ENCODE results near the gene ABHD2. TPM values are rescaled to one million over a fixed set of nuclear protein-coding genes. Genes with fewer than 3 reads are reported as not detected.

The ABHD2 gene
- total RNA-seq, 1 experiment from 2014 or later = 15.6 TPM

DNA sequence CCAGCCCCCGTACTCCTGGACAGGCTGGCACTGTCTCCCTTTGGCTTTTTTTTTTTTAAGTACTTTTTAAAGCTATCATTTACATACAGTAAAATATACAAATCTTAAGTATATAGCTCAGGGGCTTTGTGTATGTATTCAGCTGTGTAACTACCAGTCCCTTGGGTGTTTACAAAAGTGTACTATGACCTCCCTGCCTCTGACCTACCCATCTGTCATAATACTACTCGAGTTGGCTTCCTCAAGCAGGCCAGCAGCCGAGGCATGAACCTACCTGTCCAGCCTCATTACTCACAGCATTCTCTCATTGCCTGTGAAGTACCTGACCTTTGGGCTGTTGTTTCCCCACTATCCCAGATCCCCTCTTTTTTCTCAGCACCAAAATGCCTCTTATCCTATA is 33.2 kb downstream of the ABHD2 start:
- Mint-ChIP-seq H3K36me3 (ENCODE audit: insufficient read depth in 1 of 3, low read depth in 3 of 3) (peaks cover 4 to 19% (median 16%) of the 10 kb centered on the region in 3 experiments; a peak in 5 of 7 replicates), H3K9me3 (no peaks in the 10 kb centered on the region), H3K4me1 (peaks cover 11 to 25% of the 10 kb centered on the region in 2 experiments), H3K27ac (peak overlapping the region in 2 of 3 experiments; percentile 37 to 74; a peak in 3 of 7 replicates), H3K27me3 (ENCODE audit: low read depth) (no peaks in the 10 kb centered on the region), H3K4me3 (no peak overlapping the region)
- H2BK15ac ChIP-seq (ENCODE audit: low read depth, low read length) = no peak overlapping the region
- no peak overlapping the region for H3K56ac ChIP-seq (ENCODE audit: insufficient read length, low read depth, low read length)
- H4K5ac ChIP-seq (ENCODE audit: insufficient read length, low read depth, low read length) = no peak overlapping the region
- H4K8ac ChIP-seq (replicated peaks; ENCODE audit: insufficient read length, low read depth, low read length) = no peak overlapping the region
- H3K27me3 ChIP-seq (ENCODE audit: insufficient read depth, low read length) = no peaks in the 10 kb centered on the region
- H3K4me2 ChIP-seq (ENCODE audit: insufficient read depth, insufficient read length, low read length) = no peak overlapping the region
- no peak overlapping the region for H2AFZ ChIP-seq (ENCODE audit: low read length)
- no peak overlapping the region for H2BK20ac ChIP-seq (ENCODE audit: low read depth, low read length, poor library complexity, severe bottlenecking)
- no CpG with 5 or more reads among the region's 3 CpGs for WGBS (ENCODE audit: extremely low coverage, insufficient read length, low lambda C conversion rate)
- H3K23ac ChIP-seq (ENCODE audit: insufficient read length, low read depth, low read length) = no peak overlapping the region
- 0 out of 2 replicates have a peak, but pooled peaks cover 2% of the 10 kb centered on the region for H3K4me1 ChIP-seq (ENCODE audit: insufficient read depth, low read length)
- no peak overlapping the region for H3K4ac ChIP-seq (ENCODE audit: low read depth, low read length)
- H3K14ac ChIP-seq (ENCODE audit: insufficient read depth, low read length) = no peak overlapping the region
- no peak overlapping the region for H3T11ph ChIP-seq (ENCODE audit: low read length)
- TF ChIP-seq, protein P1, sequence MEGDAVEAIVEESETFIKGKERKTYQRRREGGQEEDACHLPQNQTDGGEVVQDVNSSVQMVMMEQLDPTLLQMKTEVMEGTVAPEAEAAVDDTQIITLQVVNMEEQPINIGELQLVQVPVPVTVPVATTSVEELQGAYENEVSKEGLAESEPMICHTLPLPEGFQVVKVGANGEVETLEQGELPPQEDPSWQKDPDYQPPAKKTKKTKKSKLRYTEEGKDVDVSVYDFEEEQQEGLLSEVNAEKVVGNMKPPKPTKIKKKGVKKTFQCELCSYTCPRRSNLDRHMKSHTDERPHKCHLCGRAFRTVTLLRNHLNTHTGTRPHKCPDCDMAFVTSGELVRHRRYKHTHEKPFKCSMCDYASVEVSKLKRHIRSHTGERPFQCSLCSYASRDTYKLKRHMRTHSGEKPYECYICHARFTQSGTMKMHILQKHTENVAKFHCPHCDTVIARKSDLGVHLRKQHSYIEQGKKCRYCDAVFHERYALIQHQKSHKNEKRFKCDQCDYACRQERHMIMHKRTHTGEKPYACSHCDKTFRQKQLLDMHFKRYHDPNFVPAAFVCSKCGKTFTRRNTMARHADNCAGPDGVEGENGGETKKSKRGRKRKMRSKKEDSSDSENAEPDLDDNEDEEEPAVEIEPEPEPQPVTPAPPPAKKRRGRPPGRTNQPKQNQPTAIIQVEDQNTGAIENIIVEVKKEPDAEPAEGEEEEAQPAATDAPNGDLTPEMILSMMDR (conservative IDR thresholded peaks at IDR 0.05) = no peak
- H3K9ac ChIP-seq (ENCODE audit: extremely low read depth, insufficient read length, low read length) = no peak overlapping the region
- H4K20me1 ChIP-seq (ENCODE audit: control insufficient read depth, insufficient read depth, insufficient read length) = no peaks in the 10 kb centered on the region
- no peak for DNase-seq
- no peak overlapping the region for H2BK12ac ChIP-seq (ENCODE audit: insufficient read length, low read depth, low read length)
- no peak overlapping the region for H2BK5ac ChIP-seq (ENCODE audit: insufficient read length, low read length)
- H2BK120ac ChIP-seq (ENCODE audit: low read depth, low read length, poor library complexity, severe bottlenecking) = no peak overlapping the region
- H3K27ac ChIP-seq (ENCODE audit: insufficient read length, low read depth, low read length) = no peak overlapping the region
- no peaks in the 10 kb centered on the region for H3K79me2 ChIP-seq (ENCODE audit: insufficient read depth, low read length)
- H2AK5ac ChIP-seq (ENCODE audit: insufficient read length, low read length) = no peak overlapping the region
- H3K9me3 ChIP-seq (ENCODE audit: control insufficient read depth, low read depth, low read length) = no peaks in the 10 kb centered on the region
- H3K23me2 ChIP-seq (ENCODE audit: insufficient read length, low read depth, low read length, poor library complexity, severe bottlenecking) = no peaks in the 10 kb centered on the region
- H3K18ac ChIP-seq (ENCODE audit: insufficient read length, low read depth, low read length) = no peak overlapping the region
- H3K79me1 ChIP-seq (ENCODE audit: insufficient read depth, low read depth, low read length, poor library complexity, severe bottlenecking) = no peaks in the 10 kb centered on the region
- peak overlapping the region; percentile 41 for H4K91ac ChIP-seq (ENCODE audit: insufficient read length, low read depth, low read length)
